ENCODE data around the gene TM9SF3. TPM values are rescaled to one million over a fixed set of nuclear protein-coding genes. Genes with fewer than 3 reads are reported as not detected.

Gene TM9SF3
- total and polyA plus RNA-seq, 2 experiments from 2014 or later = 37.3 to 72.5 TPM

- Histone ChIP-seq H3K4me1 (ENCODE audit: insufficient read depth) (peaks cover 27% of the 10 kb centered on the region), H3K9me2 (ENCODE audit: insufficient read depth) (0 out of 2 replicates have a peak, but pooled peaks cover 4% of the 10 kb centered on the region), H3K4me3 (no peak overlapping the region), H3K36me3 (ENCODE audit: insufficient read depth) (no peaks in the 10 kb centered on the region), H2AFZ (no peak overlapping the region), H3F3A (replicated peaks; ENCODE audit: low read depth) (no peaks in the 10 kb centered on the region), H3K4me2 (no peak overlapping the region), H3K79me2 (replicated peaks; ENCODE audit: insufficient read depth) (no peaks in the 10 kb centered on the region), H3K27ac (ENCODE audit: low read depth) (no peak overlapping the region), H4K20me1 (replicated peaks; ENCODE audit: insufficient read depth) (peaks cover 7% of the 10 kb centered on the region), H3K27me3 (ENCODE audit: insufficient read depth) (peaks cover 22% of the 10 kb centered on the region)
- TF ChIP-seq ETS1 (IDR thresholded peaks at IDR 0.05) (no peak), POLR2AphosphoS5 (IDR thresholded peaks at IDR 0.05; ENCODE audit: low read depth) (no peak), EZH2 (IDR thresholded peaks at IDR 0.05; ENCODE audit: low read depth, unreplicated experiment) (no peak), CREB1 (CRISPR knock-in tag; IDR thresholded peaks at IDR 0.05; ENCODE audit: low read depth) (no peak), ZNF114 (CRISPR knock-in tag; IDR thresholded peaks at IDR 0.05) (no peak), ZNF331 (CRISPR knock-in tag; IDR thresholded peaks at IDR 0.05; ENCODE audit: low read depth) (no peak), EZH2phosphoT487 (IDR thresholded peaks at IDR 0.05; ENCODE audit: unreplicated experiment) (no peak), CTCF (conservative IDR thresholded peaks at IDR 0.05; ENCODE audit: low read depth in 2 of 2) (no peak), JUNB (IDR thresholded peaks at IDR 0.05; ENCODE audit: unreplicated experiment) (no peak), STAT1 (IDR thresholded peaks at IDR 0.05; ENCODE audit: unreplicated experiment) (no peak)
- H3K27me3 Mint-ChIP-seq (ENCODE audit: insufficient read depth, low read depth, poor library complexity) = peaks cover 25% of the 10 kb centered on the region
- ATAC-seq = no peak
- H3K4me3 Mint-ChIP-seq = no peak overlapping the region
- H3K36me3 Mint-ChIP-seq (ENCODE audit: low read depth) = no peaks in the 10 kb centered on the region; the same call in 2 of the 3 replicates
- H3K9me3 Mint-ChIP-seq = no peaks in the 10 kb centered on the region
- H3K27ac Mint-ChIP-seq = no peak overlapping the region
- H3K4me1 Mint-ChIP-seq = peaks cover 37% of the 10 kb centered on the region
- DNase-seq (ENCODE audit: low spot score) = no peak
Measured at GRCh38 chr10:96507044-96507443, 79.8 kb downstream of the TM9SF3 start.

- peaks cover 22% of the 10 kb centered on the region for H3K4me1 Mint-ChIP-seq
- H3K27me3 Mint-ChIP-seq (ENCODE audit: insufficient read depth, low read depth, poor library complexity) = peaks cover 16% of the 10 kb centered on the region
- Histone ChIP-seq H3K36me3 (ENCODE audit: insufficient read depth) (no peaks in the 10 kb centered on the region), H4K20me1 (replicated peaks; ENCODE audit: insufficient read depth) (no peaks in the 10 kb centered on the region), H3K27ac (ENCODE audit: low read depth) (no peak overlapping the region), H2AFZ (no peak overlapping the region), H3K4me2 (no peak overlapping the region), H3K79me2 (replicated peaks; ENCODE audit: insufficient read depth) (no peaks in the 10 kb centered on the region), H3K27me3 (ENCODE audit: insufficient read depth) (peaks cover 6% of the 10 kb centered on the region; the same call in 1 of the 2 replicates), H3F3A (replicated peaks; ENCODE audit: low read depth) (no peaks in the 10 kb centered on the region), H3K4me1 (ENCODE audit: insufficient read depth) (peaks cover 14% of the 10 kb centered on the region), H3K9me2 (ENCODE audit: insufficient read depth) (0 out of 2 replicates have a peak, but pooled peaks cover 4% of the 10 kb centered on the region), H3K4me3 (no peak overlapping the region)
- H3K9me3 Mint-ChIP-seq = no peaks in the 10 kb centered on the region
- no peak overlapping the region for H3K27ac Mint-ChIP-seq
- DNase-seq (ENCODE audit: low spot score) = no peak
- no peak overlapping the region for H3K4me3 Mint-ChIP-seq
- ATAC-seq = no peak
- no peaks in the 10 kb centered on the region; the same call in 2 of the 3 replicates for H3K36me3 Mint-ChIP-seq (ENCODE audit: low read depth)
- TF ChIP-seq ZNF462 (CRISPR knock-in tag; IDR thresholded peaks at IDR 0.05) = no peak
Measured at GRCh38 chr10:96505150-96506136, 81.4 kb downstream of the TM9SF3 start.

Data from GM23338 (cell line).